A549 treated with ZK216348 at 1 μM for 4 hours (cell line): ENCODE results near the gene ZCCHC7. TPM values are rescaled to one million over a fixed set of nuclear protein-coding genes. Genes with fewer than 3 reads are reported as not detected.

Experiments used
- total RNA-seq: library from RNA; stranded (reverse); fragments of 200-300 nt; extraction: Qiagen RNA extraction; gene quantifications from 5 replicates; pipeline ENCODE4 v1.2.3, GENCODE V29; 2022; ENCODE audit warnings: low read depth

Gene ZCCHC7
- total RNA-seq: 10.5 to 16.2 TPM (median 13.8 TPM) in 5 replicates

DNA sequence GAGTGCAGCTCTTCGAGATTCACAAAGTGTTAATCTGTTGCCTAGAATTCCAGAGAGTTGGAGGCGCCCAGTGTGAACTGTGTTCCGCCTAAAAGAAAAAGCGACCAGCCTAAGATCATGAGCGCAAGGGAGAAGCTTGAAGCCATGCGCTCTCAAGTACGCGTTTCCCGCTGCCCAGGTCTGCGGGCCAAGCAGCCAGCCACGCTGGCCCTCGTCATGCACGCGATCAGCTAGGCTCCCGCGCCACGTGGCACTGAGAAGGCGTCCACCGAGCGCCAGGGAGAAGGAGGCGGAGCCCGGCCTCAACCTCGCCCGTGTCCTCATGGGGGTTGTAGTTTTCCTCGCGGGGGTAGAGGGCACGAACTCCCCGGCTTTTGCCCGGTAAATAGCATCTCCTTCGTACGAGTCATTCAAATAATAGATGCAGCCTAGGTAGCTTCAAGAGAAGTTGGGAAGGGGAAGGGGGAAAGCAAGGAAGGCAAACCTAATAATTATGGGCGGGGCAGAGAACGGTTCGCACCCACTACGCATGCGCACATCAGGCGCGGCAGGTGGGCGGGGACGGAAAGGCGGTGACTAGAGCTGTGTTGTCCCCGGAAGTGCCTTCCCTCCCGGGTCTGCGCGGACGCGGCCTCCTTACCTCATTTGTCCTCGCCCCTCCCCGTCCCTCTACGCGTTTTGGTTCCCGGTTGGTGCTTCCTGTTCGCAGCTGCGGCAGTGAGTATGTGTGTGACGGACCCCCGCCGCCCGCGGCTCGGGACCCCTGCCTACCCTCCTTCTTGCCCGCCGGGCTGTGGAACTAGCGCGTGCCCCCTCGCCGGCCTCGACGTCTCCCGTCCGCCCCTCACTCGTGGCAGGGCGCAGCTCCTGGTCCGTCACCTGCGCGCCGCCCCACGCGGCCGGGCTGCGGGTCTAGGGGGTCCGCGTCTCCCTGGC, at the start of gene ZCCHC7:
Gene ZCCHC7, plus strand, starts transcription at position 668 of the 936 bp plus-strand sequence.

Other genes with a start within 250 kb of the ZCCHC7 start
- 0.02 TPM in 1 of 5 replicates, not detected in the others for gene PAX5, start 86.3 kb upstream of the ZCCHC7 start, total RNA-seq